ENCODE results near the gene PUM1. TPM values are rescaled to one million over a fixed set of nuclear protein-coding genes. Genes with fewer than 3 reads are reported as not detected.

The PUM1 gene
- total and polyA plus RNA-seq, 2 of the 8 experiments (the other 6 are each of a cell fraction or from before 2014, with no cell fraction given): 122 to 177 TPM

DNA sequence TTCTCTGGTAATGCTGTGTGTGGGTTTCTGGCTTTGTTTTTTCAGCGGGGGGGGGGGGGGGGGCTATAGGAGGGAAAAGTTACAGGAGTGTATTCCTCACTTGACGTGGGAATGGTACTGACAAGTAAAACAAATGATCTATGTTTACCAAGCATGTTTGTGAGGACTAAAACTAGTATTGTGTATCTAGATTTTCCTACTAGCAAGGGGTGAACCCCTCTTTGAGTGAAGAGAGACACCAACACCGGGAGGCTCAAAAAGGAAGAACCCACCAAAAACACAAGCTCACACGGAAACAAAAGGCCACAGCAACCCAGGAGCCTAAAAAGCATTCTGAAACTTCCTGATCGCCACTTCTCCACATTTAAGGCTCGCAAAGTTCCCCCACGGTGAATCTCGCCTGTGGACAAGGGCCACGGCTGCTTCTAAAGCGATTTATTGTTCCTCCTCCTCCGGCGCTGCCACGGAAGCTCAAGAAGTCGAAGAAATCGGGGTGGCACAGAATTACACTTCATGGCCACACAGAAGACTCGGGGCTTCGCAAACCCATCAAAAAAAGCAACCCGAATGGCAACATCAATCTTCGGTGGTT is 703 bp downstream of the PUM1 start:
- H3K4me1 ChIP-seq (replicated peaks in 1 of 4; ENCODE audit: control insufficient read depth in 3 of 4, insufficient read depth in 4 of 4, low read length in 3 of 4): peaks cover 0 to 3% (median 0%) of the 10 kb centered on the region in 4 experiments; a peak in 2 of 7 replicates
- H2AK5ac ChIP-seq (ENCODE audit: low read depth, low read length): peak overlapping the region; percentile 77; the same call in 1 of the 2 replicates
- peak overlapping the region; percentile 49 for H4K5ac ChIP-seq (ENCODE audit: insufficient read length, low read depth, low read length)
- no peaks in the 10 kb centered on the region for H3K79me1 ChIP-seq (ENCODE audit: low read depth, low read length)
- H2BK120ac ChIP-seq (replicated peaks; ENCODE audit: low read depth, low read length): no peak overlapping the region
- H3K4ac ChIP-seq (replicated peaks; ENCODE audit: insufficient read length, low read depth, low read length): peak overlapping the region; percentile 86
- H2BK12ac ChIP-seq (ENCODE audit: low read depth, low read length): peak overlapping the region; percentile 94; the same call in 1 of the 2 replicates
- peak overlapping the region; percentile 94 to 100 (median 98) for H3K9ac ChIP-seq (replicated peaks in 1 of 4; ENCODE audit: extremely low read depth in 1 of 4, low read depth in 3 of 4, low read length in 3 of 4)
- no peak overlapping the region for H2AFZ ChIP-seq (ENCODE audit: low read length)
- H3K23ac ChIP-seq (ENCODE audit: insufficient read length): no peak overlapping the region
- H3K23me2 ChIP-seq (ENCODE audit: low read depth, low read length): peaks cover 4% of the 10 kb centered on the region
- H3K56ac ChIP-seq (replicated peaks; ENCODE audit: insufficient read length, low read depth, low read length): peak overlapping the region; percentile 75
- H3K9me3 ChIP-seq (ENCODE audit: insufficient read depth in 2 of 2, low read depth in 1 of 2, low read length in 1 of 2): no peaks in the 10 kb centered on the region
- peak overlapping the region; percentile 97 for H2BK5ac ChIP-seq (ENCODE audit: low read depth, low read length)
- H3K18ac ChIP-seq (ENCODE audit: extremely low read depth, low read length): peak overlapping the region; percentile 55
- peaks cover 15 to 20% of the 10 kb centered on the region in 2 experiments for H4K20me1 ChIP-seq (replicated peaks in 1 of 2; ENCODE audit: control insufficient read depth in 1 of 2, insufficient read depth in 2 of 2, low read length in 2 of 2)
- H4K8ac ChIP-seq (ENCODE audit: extremely low read depth, insufficient read depth, low read length): peak overlapping the region; percentile 99; the same call in 1 of the 2 replicates
- WGBS, 2 experiments (ENCODE audit: extremely low coverage in 1 of 2, insufficient coverage in 1 of 2, insufficient read length in 1 of 2, insufficient replicate concordance in 2 of 2, low coverage in 1 of 2, low lambda C conversion rate in 2 of 2, missing lambda C conversion rate in 1 of 2): 1% methylated on average over 17 of the region's 19 CpGs; no CpG with 5 or more reads in 1 of the 2 experiments
- CTCF ChIA-PET (ENCODE audit: partially characterized antibody): interaction anchor here (1.2 kb wide), 1 partner anchor 120 kb away, joined by 3 read pairs; no protein-coding TSS in a partner anchor
- no peak overlapping the region for H3K14ac ChIP-seq (ENCODE audit: insufficient read length)
- H3K79me2 ChIP-seq (ENCODE audit: control insufficient read depth in 1 of 2, insufficient read depth in 2 of 2, low read length in 2 of 2): peaks cover 52 to 54% of the 10 kb centered on the region in 2 experiments
- no peaks in the 10 kb centered on the region for H3K27me3 ChIP-seq (replicated peaks in 1 of 4; ENCODE audit: control insufficient read depth in 3 of 4, extremely low read depth in 1 of 4, insufficient read depth in 3 of 4, low read length in 3 of 4)
- POLR2A ChIA-PET (ENCODE audit: partially characterized antibody): interaction anchor here (0.6 to 3.9 kb wide), 40 partner anchors 9 to 341 kb away, joined by 3 to 42 read pairs (median 5); partner anchors contain the start of genes FABP3, SNRNP40 and ZCCHC17
- peak overlapping the region; percentile 53 to 63 for H3K4me2 ChIP-seq (ENCODE audit: insufficient read depth in 1 of 2, low read depth in 2 of 2, low read length in 2 of 2)
- peak overlapping the region; percentile 91 for H3K27ac ChIP-seq (ENCODE audit: low read depth, low read length)
- H4K91ac ChIP-seq (replicated peaks; ENCODE audit: insufficient read length, low read length): peak overlapping the region; percentile 14
- FAIRE-seq: no peak
- H2BK20ac ChIP-seq (ENCODE audit: low read length): no peak overlapping the region
- DNase-seq (ENCODE audit: low read depth in 1 of 2, low spot score in 2 of 2): no peak
- H2BK15ac ChIP-seq (ENCODE audit: low read length): no peak overlapping the region
- no peaks in the 10 kb centered on the region for H3K36me3 ChIP-seq (ENCODE audit: control insufficient read depth in 2 of 4, insufficient read depth in 4 of 4, low read length in 3 of 4)
- peak overlapping the region; percentile 89 to 98 (median 90) for H3K4me3 ChIP-seq (ENCODE audit: extremely low read depth in 1 of 4, insufficient read depth in 2 of 4, low read depth in 3 of 4, low read length in 4 of 4)
- TF ChIP-seq ZNF274 (IDR thresholded peaks at IDR 0.05; ENCODE audit: borderline replicate concordance, extremely low read depth, low read length) (no peak), CHD1 (IDR thresholded peaks at IDR 0.05; ENCODE audit: low read depth, low read length) (peak; percentile 13; the same call in 1 of the 2 replicates), KDM1A (IDR thresholded peaks at IDR 0.05; ENCODE audit: borderline replicate concordance, low read length) (no peak), KDM4A (IDR thresholded peaks at IDR 0.05; ENCODE audit: low read depth, low read length, severe bottlenecking) (peak; percentile 10), CREB1 (IDR thresholded peaks at IDR 0.05) (no peak), POU5F1 (IDR thresholded peaks at IDR 0.05; ENCODE audit: low read depth, low read length) (no peak), ASH2L (IDR thresholded peaks at IDR 0.05; ENCODE audit: low read length) (no peak), PHF8 (conservative IDR thresholded peaks at IDR 0.05; ENCODE audit: low read depth, low read length) (no peak), POLR2A (IDR thresholded peaks at IDR 0.05; ENCODE audit: control extremely low read depth in 1 of 2, low read depth in 2 of 2, low read length in 2 of 2) (no peak), TCF12 (IDR thresholded peaks at IDR 0.05; ENCODE audit: low read depth, low read length) (no peak), RXRA (IDR thresholded peaks at IDR 0.05; ENCODE audit: insufficient read depth, low read depth, low read length) (no peak)
- TF ChIP-seq, protein P1, sequence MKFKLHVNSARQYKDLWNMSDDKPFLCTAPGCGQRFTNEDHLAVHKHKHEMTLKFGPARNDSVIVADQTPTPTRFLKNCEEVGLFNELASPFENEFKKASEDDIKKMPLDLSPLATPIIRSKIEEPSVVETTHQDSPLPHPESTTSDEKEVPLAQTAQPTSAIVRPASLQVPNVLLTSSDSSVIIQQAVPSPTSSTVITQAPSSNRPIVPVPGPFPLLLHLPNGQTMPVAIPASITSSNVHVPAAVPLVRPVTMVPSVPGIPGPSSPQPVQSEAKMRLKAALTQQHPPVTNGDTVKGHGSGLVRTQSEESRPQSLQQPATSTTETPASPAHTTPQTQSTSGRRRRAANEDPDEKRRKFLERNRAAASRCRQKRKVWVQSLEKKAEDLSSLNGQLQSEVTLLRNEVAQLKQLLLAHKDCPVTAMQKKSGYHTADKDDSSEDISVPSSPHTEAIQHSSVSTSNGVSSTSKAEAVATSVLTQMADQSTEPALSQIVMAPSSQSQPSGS (IDR thresholded peaks at IDR 0.05; ENCODE audit: low read length): no peak

Data from H1 (cell line).